ENCODE measurements around the gene TEAD4.

DNA sequence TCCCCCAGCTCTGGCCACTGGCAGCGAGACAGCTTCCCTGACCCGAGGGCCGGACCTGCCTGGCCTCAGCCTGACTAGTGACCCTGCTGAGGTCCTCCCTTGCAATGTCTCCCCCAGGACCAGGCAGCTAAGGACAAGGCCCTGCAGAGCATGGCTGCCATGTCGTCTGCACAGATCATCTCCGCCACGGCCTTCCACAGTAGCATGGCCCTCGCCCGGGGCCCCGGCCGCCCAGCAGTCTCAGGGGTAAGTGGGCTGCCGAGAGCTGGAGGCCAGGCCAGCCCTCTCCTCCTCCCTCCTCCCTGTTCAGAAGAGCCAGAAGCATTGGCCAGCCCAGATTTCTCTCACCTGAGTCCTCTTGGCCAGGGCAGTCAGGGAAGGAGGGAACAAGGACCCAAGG, 58.1 kb downstream of the TEAD4 start:
- TF ChIP-seq, protein P1, sequence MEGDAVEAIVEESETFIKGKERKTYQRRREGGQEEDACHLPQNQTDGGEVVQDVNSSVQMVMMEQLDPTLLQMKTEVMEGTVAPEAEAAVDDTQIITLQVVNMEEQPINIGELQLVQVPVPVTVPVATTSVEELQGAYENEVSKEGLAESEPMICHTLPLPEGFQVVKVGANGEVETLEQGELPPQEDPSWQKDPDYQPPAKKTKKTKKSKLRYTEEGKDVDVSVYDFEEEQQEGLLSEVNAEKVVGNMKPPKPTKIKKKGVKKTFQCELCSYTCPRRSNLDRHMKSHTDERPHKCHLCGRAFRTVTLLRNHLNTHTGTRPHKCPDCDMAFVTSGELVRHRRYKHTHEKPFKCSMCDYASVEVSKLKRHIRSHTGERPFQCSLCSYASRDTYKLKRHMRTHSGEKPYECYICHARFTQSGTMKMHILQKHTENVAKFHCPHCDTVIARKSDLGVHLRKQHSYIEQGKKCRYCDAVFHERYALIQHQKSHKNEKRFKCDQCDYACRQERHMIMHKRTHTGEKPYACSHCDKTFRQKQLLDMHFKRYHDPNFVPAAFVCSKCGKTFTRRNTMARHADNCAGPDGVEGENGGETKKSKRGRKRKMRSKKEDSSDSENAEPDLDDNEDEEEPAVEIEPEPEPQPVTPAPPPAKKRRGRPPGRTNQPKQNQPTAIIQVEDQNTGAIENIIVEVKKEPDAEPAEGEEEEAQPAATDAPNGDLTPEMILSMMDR (IDR thresholded peaks at IDR 0.05), result no peak
- no peak for TF ChIP-seq ZFX (IDR thresholded peaks at IDR 0.05; ENCODE audit: borderline replicate concordance)

All from 22Rv1 (cell line).